Right lobe of liver (tissue), 4 donors: ENCODE results near the gene MEGF10.

ENCODE experiments used
- POLR2A ChIP-seq: fragments of 450-650 bp; IDR thresholded peaks from one replicate; pipeline ENCODE4 v1.6.1; 2017; ENCODE audit warnings: antibody characterized with exemption, mild to moderate bottlenecking
- TF ChIP-seq, protein P1 (sequence below), 4 donors: fragments of 200-600 bp in 3 of 4; fragments of 450-650 bp in 1 of 4; IDR thresholded peaks; one replicate each; pipeline versions ENCODE4 v1.5.1 to v1.8.0; 2016 to 2022; ENCODE audit warnings: antibody characterized with exemption in 4 of 4, mild to moderate bottlenecking in 2 of 4
- donor health status: DM: no; HTN: no; CAD: no.
- donor health status: DM: no; HTN: no; CAD: no.
- donor health status: DM: no; HTN: yes; CAD: no.

DNA sequence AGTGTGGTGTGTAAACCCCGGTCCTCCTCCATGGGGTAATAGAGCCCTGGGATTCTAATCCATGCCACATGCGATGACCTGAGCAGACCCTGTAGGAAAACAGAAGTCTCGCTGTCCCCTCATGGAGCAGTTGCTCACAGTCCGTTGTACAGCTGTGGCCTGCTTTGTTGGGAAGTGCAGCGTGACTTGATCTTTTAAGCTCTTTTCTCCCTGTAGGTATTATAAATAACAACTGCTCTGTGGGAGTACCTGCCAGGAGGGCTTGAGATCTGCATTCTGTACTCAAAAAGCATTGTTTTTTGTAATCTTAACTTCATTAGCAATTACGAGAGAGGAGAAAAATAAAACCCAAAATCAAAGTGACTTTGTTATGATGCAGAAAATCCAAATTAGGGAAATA lies 17.3 kb downstream of the MEGF10 start:
- TF ChIP-seq, protein P1, sequence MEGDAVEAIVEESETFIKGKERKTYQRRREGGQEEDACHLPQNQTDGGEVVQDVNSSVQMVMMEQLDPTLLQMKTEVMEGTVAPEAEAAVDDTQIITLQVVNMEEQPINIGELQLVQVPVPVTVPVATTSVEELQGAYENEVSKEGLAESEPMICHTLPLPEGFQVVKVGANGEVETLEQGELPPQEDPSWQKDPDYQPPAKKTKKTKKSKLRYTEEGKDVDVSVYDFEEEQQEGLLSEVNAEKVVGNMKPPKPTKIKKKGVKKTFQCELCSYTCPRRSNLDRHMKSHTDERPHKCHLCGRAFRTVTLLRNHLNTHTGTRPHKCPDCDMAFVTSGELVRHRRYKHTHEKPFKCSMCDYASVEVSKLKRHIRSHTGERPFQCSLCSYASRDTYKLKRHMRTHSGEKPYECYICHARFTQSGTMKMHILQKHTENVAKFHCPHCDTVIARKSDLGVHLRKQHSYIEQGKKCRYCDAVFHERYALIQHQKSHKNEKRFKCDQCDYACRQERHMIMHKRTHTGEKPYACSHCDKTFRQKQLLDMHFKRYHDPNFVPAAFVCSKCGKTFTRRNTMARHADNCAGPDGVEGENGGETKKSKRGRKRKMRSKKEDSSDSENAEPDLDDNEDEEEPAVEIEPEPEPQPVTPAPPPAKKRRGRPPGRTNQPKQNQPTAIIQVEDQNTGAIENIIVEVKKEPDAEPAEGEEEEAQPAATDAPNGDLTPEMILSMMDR (IDR thresholded peaks at IDR 0.05), result no peak
- no peak for TF ChIP-seq POLR2A
